ENCODE measurements around the gene SAMSN1.
"Not testable (repeated sequence)": the region's sequence is repeated elsewhere in the genome, so short reads cannot be mapped to it uniquely, and the experiment has no call there.

Gene SAMSN1

DNA sequence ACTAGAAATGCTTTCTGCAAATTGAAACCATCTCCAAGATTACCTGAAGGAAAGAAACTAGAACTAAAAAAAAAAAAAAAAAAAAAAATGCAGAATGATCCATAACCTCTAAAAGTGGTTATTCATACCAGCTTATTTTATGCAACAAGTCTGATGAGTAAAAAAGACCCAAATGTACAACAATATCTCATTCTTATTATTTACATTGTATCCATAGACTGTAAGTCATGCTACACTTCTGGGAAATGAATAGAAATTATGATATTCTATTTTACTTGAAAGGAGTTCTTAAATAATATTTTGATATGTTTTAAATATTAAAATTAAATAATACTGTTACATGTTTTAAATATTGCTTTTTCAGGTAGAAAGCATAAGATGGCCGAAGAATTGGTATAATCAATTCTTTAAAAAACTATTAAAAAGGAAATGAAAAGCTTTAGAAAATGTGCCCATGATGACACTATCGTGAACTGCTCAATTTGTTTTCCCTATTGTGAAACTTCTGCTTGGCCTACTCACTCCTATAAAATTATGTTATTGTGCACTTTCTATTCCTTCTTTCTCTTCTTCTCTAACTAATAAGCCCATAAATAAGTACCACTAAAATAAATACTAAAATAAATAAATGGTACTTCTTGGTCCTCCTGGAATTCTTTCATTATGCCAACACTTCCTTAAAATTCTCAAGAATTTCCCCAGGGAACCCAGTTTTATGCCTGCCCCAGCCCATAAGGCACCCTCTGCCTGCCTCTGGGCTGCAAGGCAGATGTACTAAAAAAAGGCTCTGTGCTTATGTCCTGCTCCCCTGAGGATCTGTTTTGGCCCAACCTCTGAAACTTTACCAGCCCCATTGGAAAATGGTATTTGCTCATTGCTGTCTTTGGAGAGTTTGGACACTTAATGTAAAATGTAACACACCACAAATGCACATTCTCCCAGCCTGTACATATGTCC is 18.1 kb downstream of the SAMSN1 start:
- peak; percentile 74 for DNase-seq

DNA sequence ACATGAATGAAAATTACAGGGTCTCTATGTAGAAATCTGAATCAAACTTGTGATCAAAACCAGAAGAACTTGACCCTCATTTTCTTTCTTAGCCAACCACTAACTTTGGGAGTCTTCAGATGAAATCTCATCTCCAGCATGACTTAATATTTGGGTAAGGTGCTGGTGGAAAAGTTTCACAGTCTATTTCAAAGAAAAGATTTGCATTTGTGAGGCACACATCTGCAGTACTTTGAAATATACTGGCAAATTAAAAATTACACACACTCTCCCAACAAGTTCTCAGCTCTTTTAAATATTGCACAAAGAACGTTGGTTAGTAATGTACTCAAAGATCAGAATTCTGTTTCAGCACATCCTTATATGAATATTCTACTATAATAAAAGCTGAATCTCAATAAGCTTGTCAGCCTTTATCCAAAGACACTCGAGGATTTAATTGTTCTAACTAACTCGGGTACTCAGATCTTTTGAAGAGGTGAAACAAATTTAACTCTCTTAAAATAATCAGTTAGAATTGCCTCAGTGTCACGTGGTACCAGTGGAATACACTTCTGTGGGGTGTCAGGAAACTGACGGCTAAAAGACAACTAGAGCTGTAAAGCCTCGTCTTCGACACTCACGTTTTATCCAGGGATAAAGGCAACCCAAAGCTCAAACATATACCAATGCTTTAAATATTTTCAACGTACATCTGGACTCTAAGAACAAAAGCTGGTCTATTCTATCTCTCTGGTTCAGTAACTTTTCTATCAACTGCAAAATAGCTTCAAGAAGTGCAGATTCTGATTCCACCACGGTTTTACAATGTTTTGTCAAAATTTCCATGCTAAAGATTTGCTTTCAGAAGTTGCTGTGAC is 19.0 kb downstream of the SAMSN1 start:
- no peak for DNase-seq

DNA sequence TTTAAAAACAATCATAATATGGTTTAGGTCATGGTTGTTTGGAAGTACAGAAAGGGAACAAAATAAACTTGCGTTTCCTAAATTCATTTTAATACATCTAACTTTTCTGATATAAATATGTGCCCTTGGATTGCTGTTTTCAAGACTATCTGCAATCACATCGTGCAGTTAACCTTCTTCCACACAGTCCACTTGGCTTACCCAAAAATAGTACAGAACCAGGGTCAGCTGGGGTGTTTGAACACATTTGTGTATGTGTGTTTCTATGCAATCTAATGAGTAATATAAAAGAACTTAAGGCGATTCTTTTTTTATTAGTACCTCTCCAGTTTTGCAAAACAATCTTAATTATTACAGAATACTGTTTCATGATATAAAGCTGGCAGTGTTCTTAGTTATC is 19.9 kb downstream of the SAMSN1 start:
- DNase-seq: no peak

DNA sequence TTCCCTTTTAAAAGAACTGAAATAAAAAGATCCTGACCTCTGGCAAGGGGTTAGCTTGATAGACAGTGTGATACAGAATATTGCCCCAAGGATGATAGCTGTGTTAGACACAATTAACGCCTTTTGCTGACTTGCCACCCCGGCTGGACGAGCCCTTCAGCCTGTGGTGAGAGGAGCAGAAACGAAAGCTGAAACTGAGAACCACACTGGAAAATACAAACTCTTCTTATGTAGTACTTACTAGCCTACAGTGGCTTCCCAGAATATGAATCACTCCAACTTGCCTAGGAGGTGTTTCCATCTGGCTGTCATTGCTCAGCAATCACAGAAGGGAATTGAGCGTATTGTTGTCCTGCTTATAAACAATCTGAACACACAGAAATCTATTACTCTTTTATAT is 22.9 kb downstream of the SAMSN1 start:
- peak; percentile 92 for DNase-seq

DNA sequence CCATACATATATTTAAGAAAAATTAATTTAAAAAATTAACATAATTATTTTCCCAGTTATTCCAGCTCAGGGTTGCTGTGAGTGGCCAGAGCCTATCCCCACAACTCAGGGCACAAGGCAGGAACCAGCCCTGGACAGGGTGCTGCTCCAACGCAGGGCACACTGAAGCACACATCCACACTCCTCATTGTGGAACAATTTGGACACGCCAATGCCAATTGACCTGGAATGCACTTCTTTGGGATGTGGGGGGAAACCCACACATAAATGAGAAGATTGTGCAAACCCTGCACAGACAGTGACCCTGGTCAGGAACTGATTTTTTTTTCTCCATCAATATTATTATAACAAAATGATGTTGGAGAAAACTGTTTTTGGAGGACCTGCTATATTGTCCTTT is 23.4 kb downstream of the SAMSN1 start:
- no peak for DNase-seq

DNA sequence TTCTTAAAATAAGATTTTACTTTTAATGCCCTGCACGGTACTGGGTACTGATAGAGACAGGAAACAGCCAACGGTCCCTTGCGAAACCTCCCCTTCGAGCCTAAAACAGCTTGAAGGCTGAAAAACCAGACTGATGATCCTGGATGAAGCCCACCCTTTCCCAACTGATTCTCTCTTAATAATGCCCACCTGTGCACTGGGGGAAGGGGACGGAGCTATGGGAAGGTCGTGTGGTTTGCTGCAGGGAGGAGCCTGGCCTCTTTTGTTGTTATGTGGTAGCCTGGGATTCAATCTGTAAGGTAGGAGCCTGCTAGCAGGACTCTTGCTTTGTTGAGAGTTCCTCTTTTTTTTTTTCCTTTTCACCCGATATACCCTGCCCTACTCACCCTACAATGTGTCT is 25.6 kb downstream of the SAMSN1 start:
- peak; percentile 94 for DNase-seq

DNA sequence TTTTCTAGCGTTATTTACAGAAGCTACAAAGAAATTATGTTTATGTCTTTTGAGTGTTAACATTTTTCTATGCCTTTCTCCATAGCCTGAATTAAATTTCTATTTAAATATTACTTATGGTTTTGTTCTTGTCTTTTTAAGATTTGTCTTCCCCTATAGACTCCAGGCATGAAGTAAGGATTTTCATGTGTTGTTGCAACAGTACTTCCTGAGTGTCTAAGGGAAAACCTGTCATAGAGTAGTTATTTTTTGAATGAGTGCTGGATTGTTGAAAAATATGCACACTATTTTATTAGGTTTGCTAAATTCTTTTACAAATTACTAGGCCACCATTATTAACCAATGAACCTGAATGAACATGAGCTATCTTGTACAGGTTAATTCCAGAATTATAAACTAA is 27.1 kb downstream of the SAMSN1 start:
- peak; percentile 44 for DNase-seq

DNA sequence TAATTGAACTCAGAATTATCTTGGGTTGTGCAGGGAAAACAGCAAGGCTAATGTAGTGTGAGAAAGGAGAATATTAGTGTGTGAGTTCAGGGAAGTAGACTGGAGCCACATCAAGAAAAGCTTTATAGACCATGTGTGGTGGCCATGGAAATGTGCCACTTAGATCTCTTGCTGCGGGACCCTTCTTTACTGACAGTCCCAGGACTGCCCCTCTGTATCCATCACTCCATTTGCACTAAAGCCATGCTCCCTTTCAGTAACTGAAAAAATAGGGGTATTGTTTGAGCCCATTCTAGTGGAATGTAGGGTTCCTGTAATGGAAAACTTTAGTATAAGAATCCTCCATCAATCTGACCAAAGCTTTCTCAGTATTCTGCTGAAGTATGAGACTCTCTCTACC is 32.3 kb downstream of the SAMSN1 start:
- no peak for DNase-seq

DNA sequence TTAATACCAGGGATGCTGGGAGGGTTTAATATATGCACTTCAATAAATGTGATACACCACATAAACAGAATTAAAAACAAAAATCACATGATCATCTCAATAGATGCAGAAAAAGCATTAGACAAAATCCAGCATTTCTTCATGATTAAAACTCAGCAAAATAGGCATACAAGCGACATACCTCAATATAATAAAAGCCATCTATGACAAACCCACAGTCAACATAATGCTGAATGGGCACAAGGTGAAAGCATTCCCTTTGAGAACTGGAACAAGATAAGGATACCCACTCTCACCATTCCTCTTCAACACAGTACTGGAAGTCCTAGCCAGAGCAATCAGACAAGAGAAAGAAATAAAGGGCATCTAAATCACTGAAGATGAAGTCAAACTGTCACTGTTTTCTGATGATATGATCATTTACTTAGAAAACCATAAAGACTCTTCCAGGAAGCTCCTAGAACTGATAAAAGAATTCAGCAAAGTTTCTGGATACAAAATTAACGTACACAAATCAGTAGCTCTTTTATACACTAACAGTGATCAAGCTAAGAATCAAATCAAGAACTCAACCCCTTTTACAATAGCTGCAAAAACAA is 39.2 kb downstream of the SAMSN1 start:
- not testable (repeated sequence) for DNase-seq

DNA sequence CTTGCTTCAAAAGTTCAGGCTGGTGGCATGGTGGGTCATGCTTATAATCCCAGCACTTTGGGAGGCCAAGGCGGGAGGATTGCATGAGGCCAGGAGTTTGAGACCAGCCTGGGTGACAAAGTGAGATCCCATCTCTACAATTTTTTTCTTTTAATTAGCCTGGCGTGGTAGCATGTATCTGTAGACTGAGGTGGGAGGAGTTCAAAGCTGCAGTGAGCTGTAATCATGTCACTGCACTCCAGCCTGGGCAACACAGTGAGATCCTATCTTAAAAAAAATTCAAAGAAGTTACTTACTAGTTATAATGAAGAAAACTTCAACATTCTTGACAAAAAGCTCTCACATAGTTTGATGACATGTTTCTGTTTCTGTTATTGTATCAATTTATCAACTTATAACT is 45.2 kb downstream of the SAMSN1 start:
- no peak for DNase-seq

DNA sequence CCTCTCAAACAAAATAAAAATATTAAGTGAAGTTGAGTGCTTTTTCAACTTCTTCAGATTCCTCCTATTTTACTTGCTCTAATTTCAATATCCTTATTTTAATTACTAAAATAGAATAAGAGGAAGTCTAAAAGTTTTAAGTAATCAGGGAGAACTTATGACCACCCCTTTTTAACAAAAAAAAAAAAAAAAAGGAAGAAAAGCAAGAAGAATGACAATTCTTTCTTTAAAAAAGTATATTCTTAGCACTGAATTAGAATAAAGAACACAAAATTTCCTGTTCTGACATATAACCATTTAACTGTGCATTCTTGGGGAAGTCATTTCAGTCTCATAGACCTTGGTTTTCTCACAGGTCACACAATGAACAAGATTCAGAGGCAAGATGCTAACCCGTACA is 46.8 kb downstream of the SAMSN1 start:
- no peak for DNase-seq

DNA sequence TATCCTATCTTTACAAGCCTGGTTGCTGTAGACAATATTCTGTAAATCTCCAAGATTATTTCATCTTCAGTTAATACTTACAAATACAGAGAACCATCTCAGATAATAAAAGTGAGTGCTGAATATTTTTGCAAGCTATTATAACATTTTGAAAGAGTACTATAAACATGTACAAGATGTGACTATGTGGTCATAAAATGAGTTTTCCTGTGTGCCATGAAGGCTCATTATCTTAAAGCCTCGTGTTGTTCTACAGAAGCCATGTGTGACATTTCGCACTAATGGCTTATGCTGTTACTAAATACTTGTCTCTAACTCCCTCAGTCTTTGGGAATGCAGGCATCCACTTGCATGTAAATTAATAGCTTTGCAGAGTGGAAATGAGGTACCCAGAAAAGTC is 48.3 kb downstream of the SAMSN1 start:
- DNase-seq: no peak

DNA sequence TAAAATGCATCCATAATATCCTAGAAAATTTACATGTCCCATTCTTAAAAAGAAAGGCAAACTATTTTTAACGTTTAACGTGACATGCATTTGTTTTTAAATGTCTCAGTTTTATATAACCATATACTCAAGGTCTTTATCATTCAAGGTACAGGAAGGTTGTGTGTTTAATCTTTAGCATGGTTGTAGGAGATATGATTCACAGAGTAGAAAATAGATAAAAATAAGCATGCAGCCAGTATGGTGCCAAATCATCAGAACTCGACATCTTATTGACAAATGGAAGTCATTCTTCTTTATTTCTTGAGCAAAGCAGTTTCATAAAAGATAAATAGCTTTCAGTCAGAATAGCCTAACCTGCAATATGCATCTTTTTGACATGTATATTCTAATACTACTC is 51.0 kb downstream of the SAMSN1 start:
- no peak for DNase-seq

DNA sequence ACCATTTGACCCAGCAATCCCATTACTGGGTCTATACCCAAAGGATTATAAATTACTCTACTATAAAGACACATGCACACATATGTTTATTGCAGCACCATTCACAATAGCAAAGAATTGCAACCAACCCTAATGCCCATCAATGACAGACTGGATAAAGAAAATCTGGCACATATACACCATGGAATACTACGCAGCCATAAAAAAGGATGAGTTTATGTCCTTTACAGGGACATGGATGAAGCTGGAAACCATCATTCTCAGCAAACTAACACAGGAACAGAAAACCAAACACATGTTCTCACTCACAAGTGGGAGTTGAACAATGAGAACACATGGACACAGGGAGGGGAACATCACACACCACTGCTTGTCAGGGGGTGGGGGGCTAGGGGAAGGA is 51.9 kb downstream of the SAMSN1 start:
- not testable (repeated sequence) for DNase-seq

DNA sequence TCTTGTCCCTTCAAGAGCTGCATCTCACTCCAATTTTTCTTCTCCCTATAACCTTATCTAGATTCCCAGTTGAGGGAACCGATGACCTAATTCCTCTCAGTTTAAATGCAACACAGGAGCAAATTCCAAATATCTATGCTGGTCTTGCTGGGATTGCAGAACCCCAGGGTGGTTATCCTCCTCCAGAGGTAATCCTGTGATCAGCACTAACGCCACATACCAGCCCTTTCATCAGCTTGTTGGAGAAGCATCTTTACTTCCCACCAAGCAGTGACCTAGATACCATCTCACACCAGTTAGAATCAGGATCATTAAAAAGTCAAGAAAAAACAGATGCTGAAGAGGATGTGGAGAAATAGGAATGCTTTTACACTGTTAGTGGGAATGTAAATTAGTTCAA is 52.4 kb downstream of the SAMSN1 start:
- no peak for DNase-seq

DNA sequence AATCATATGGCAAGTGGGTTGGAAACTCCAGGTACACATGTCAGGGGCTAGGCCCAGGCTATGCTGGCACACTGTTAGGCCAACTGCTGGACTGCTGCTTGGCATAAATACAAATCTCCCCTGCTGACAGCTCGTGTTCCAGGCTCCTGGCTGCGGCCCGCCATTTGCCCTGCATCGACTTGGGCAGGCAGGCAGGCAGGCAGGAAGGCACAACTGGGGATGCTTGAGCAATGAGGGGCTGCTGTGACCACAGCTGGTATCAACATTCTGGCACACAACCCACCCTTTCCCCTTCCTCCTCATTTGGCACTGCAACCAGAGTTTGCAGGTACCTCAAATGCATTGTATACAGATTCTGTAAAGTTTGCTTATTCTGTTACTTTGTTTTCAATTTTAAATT is 53.2 kb downstream of the SAMSN1 start:
- DNase-seq: no peak

DNA sequence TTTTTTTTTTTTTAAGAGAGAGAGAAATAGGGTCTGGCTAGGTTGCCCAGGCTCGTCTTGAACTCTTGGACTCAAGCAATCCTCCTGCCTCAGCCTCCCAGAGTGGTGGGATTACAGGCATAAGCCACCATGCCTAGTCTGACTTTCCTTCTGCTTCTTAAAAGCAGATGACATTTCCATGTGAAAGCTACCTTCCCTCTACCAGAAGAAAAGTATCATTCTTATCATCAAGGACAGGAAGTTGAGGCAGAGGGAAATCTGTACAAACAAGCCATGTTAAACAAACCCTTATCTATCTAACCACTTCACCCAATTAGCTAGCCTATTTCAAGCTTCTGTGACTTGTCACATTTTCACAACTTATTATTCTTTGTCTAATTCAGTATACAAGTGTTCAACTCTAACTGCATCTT is 54.8 kb downstream of the SAMSN1 start:
- no peak for DNase-seq

DNA sequence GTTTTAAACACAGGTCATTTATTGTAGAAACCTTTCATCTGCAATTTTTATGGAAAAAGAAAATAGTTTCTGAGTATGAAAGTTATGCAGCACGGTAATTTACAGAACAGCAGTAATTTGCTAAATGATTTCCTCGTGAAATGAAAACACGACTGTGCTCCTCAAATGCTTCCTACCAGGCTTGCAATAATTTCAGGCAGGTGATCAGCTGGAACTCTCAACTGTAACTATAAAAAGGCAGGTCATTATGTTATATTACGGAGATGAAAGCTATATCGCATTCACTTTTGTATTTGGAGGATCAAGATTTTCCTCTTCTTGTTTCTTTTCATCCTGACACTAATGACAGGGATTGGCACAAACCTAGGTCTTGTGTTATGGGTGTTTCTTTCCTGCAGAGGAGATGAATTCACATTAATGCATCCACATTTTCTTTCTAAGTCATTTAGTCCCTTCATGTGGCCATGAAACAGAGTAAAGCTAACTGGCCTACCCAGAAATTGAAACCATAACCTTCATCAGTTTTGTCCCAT is 57.4 kb downstream of the SAMSN1 start:
- DNase-seq: no peak

DNA sequence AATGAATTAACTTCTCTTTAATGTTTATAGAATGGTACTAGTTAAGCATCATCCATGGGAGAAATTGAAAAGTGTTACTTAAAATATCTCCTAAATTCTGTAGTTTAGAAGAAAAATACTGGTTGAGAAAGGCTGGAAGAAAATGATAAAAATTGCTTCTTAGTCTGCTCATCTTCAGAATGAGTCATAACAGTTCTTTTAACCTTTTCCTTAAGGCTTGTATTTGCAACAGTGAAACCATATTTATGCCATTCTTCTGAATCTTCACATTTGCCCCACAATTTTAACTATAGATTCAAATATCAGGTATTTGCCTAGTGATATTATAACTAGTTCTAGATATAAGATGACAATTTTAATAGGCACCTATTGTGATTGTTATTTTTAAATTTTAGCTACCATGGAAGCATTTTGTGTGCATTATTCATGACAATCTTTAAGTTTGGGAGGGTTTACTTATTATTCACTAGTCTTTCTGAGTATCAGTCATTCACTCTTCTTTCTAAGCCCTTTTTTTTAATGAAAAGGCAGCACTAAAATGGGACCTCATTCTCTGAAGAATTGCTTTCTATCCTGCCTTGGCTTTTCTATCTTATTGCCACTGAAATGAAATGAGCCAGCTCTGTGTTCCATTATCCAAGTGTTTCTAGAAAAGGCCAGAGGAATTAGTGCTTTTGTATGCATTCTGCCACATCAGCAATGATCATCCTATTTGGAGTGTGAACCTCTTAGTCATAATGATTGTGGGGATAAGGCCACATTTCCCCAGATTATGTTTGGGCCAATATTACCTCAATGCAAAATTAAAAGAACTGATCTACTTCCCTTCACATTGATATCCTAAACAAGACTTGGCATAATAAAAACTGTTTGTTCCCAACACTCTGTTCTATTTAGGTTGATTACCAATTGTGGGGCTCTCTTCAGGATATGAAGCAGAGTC is 58.4 kb downstream of the SAMSN1 start:
- no peak for DNase-seq

DNA sequence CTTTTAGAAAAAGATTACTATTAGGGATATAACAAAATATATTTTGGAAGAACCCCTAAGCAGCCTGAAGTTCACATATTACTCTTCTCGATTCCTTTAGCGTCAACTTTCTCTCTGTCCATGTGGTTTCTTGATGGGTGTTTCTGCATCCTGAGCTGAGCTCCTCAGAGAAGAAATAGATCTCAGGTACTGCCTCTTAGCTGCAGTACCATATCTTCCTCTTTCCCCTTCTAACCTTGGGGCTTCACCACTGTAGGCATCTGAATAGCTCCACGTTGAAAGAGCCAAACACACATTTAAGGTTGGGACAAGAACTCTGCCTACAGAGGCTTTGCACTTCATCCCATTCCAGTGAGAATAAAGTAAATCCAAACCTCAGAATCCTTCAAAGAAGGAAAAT is 59.2 kb downstream of the SAMSN1 start:
- DNase-seq: no peak

DNA sequence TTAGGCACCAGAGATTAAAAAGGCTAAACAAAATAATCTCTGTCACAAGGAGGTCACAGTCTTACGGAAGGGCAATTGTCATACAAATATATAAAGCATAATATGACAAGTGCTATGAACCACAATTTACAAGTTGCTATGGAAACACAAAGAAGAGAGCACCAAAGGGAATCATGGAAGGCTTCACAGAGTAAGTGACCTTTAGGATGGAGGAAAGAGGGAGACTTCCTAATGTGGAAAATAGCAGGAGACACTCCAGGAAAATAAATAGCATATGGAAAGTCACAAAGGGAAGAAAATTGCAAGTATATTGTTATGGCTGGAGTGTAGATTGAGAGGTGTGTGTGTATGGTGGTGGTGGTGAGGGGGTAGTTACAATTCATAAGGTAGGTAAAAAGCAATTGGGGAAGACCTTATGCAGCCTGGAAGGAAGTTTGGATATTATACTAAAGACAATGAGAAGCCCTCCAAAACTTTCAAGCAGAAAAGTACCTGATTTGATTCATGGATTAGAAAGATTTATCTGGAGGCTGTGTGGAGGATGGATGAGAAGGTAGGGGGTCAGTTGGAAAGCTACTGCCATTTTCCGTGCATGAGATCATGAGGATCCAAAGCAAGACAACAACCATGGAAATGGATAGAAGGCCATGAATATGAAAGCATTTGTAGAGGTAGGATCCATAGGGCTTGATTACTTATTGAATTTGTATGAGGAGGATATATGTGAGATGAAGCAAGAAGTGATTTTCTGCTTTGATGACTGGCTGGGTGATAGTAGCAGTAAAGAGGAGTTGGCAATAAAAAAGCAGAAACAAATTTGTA is 61.7 kb downstream of the SAMSN1 start:
- no peak for DNase-seq

All from MV-4-11 (cell line).